H1 (cell line): Measurements from ENCODE around the gene ZFYVE21. TPM values are rescaled to one million over a fixed set of nuclear protein-coding genes. Genes with fewer than 3 reads are reported as not detected.

Experiments used
- CHD2 ChIP-seq: IDR thresholded peaks from 2 replicates; pipeline ENCODE4 v1.6.1; 2012; ENCODE audit warnings: low read length, improper control_type of control experiment
- GTF2F1 ChIP-seq: IDR thresholded peaks from 2 replicates; pipeline ENCODE4 v1.6.1; 2012; ENCODE audit warnings: low read depth, low read length, improper control_type of control experiment, borderline replicate concordance
- JUN ChIP-seq: IDR thresholded peaks from 2 replicates; pipeline ENCODE4 v1.6.1; 2011; ENCODE audit warnings: low read depth, mild to moderate bottlenecking, improper control_type of control experiment, low read length
- JUND ChIP-seq: IDR thresholded peaks from 2 replicates; pipeline ENCODE4 v1.6.1; 2011; ENCODE audit warnings: mild to moderate bottlenecking, improper control_type of control experiment, low read length
- NRF1 ChIP-seq: IDR thresholded peaks from 2 replicates; pipeline ENCODE4 v1.6.1; 2011; ENCODE audit warnings: mild to moderate bottlenecking, low read depth, low read length, improper control_type of control experiment
- POLR2A ChIP-seq, 2 experiments: IDR thresholded peaks; 1 replicate in 1 of 2; 2 replicates in 1 of 2; pipeline ENCODE4 v1.6.1; 2011; ENCODE audit warnings: low read depth in 2 of 2, low read length in 2 of 2, mild to moderate bottlenecking in 2 of 2; ENCODE audit errors: control extremely low read depth in 1 of 2
- SIRT6 ChIP-seq: IDR thresholded peaks from one replicate; pipeline ENCODE4 v1.7.1; 2012; ENCODE audit warnings: low read length, inconsistent platforms
- SIX5 ChIP-seq: IDR thresholded peaks from 2 replicates; pipeline ENCODE4 v1.6.1; 2011; ENCODE audit warnings: mild to moderate bottlenecking, low read depth, low read length
- TCF12 ChIP-seq: IDR thresholded peaks from 2 replicates; pipeline ENCODE4 v1.6.1; 2011; ENCODE audit warnings: low read depth, mild to moderate bottlenecking, low read length
- polyA plus RNA-seq, 7 experiments: library from polyadenylated mRNA; depleted of rRNA in 3 of 7; stranded (reverse) in 5 of 7; unstranded in 2 of 7; fragments of >200 nt in 5 of 7; fragments of 200-250 nt in 2 of 7; gene quantifications; 1 replicate in 5 of 7; 2 replicates in 1 of 7; 4 replicates in 1 of 7; pipeline versions ENCODE4 v1.2.1 to v1.2.3, GENCODE V29; 2011 to 2013; ENCODE audit warnings: missing spikeins in 2 of 7, mixed read lengths in 2 of 7
- total RNA-seq: library from RNA; stranded (reverse); fragmentation: NEBNext Ultra II Directional; extraction: Animal tissue kit (Norgen Biotek cat#: 25700); gene quantifications from 2 replicates; pipeline ENCODE4 v1.2.1, GENCODE V29; 2021

ZFYVE21 gene
- total and polyA plus RNA-seq, 2 of the 8 experiments (the other 6 are each of a cell fraction or from before 2014, with no cell fraction given), result 53.4 to 127 TPM

- no peak for TF ChIP-seq SIX5
- TF ChIP-seq NRF1, result no peak
- TF ChIP-seq SIRT6, result no peak
- no peak for TF ChIP-seq POLR2A (IDR thresholded peaks at IDR 0.05; ENCODE audit: control extremely low read depth in 1 of 2, low read depth in 2 of 2, low read length in 2 of 2)
- no peak for TF ChIP-seq GTF2F1
- no peak for TF ChIP-seq TCF12
- no peak for TF ChIP-seq JUN
- no peak for TF ChIP-seq JUND
- TF ChIP-seq CHD2, result no peak
- TF ChIP-seq, all 59 proteins: peak for 0
These were observed 42.6 kb downstream of the ZFYVE21 start (continued) for GRCh38 chr14:103758059-103758776.
